H1 (cell line): Measurements from ENCODE around the gene RAB11B. TPM values are rescaled to one million over a fixed set of nuclear protein-coding genes. Genes with fewer than 3 reads are reported as not detected.
"Not testable (repeated sequence)": the region's sequence is repeated elsewhere in the genome, so short reads cannot be mapped to it uniquely, and the experiment has no call there.

Experiments
- CTCF ChIA-PET: fragments of 300-600 bp; sonication (Branson Sonifier 250); formaldehyde crosslinking; loops from one replicate; lab custom pipeline; 2021; ENCODE audit not compliant: partially characterized antibody; lab: Charles Lee
- POLR2A ChIA-PET: fragments of 300-600 bp; sonication (Branson Sonifier 250); formaldehyde crosslinking; loops from one replicate; lab custom pipeline; 2021; ENCODE audit warnings: inconsistent platforms; ENCODE audit not compliant: partially characterized antibody; lab: Charles Lee
- DNase-seq, 2 experiments: peaks; one replicate each; pipeline versions ENCODE4 v3.0.0 to v3.0.0-alpha.2; 2010 to 2022; ENCODE audit warnings: low spot score in 2 of 2, low read depth in 1 of 2, mixed read lengths in 1 of 2
- FAIRE-seq: peaks from 2 replicates; lab custom pipeline; 2011; peaks lifted over from hg19 to GRCh38; lab: Jason Lieb, UNC
- H2AFZ ChIP-seq: 2 replicates; pipeline ENCODE4 v1.8.1; 2012; ENCODE audit warnings: low read length, inconsistent platforms
- H2AK5ac ChIP-seq: 2 replicates; pipeline ENCODE4 v1.6.1; 2013; ENCODE audit warnings: low read depth, low read length
- H2BK120ac ChIP-seq: replicated peaks from 2 replicates; pipeline ENCODE3; 2013; ENCODE audit warnings: low read depth, low read length, inconsistent platforms
- H2BK12ac ChIP-seq: 2 replicates; pipeline ENCODE4 v1.6.1; 2013; ENCODE audit warnings: low read depth, low read length
- H2BK15ac ChIP-seq: 2 replicates; pipeline ENCODE4 v1.6.1; 2013; ENCODE audit warnings: low read length
- H2BK20ac ChIP-seq: 2 replicates; pipeline ENCODE4 v1.6.1; 2013; ENCODE audit warnings: low read length
- H2BK5ac ChIP-seq: 2 replicates; pipeline ENCODE4 v1.6.1; 2013; ENCODE audit warnings: low read depth, low read length
- H3K14ac ChIP-seq: 2 replicates; pipeline ENCODE4 v1.6.1; 2013; ENCODE audit warnings: inconsistent platforms; ENCODE audit not compliant: insufficient read length
- H3K18ac ChIP-seq: 2 replicates; pipeline ENCODE4 v1.6.1; 2013; ENCODE audit warnings: low read length; ENCODE audit errors: extremely low read depth
- H3K23ac ChIP-seq: 2 replicates; pipeline ENCODE4 v1.6.1; 2013; ENCODE audit warnings: inconsistent platforms; ENCODE audit not compliant: insufficient read length
- H3K23me2 ChIP-seq: 2 replicates; pipeline ENCODE4 v1.6.1; 2013; ENCODE audit warnings: low read depth, low read length
- H3K27ac ChIP-seq: 2 replicates; pipeline ENCODE4 v1.6.1; 2011; ENCODE audit warnings: low read depth, low read length, inconsistent platforms
- H3K27me3 ChIP-seq, 4 experiments: replicated peaks in 1 of 4; 1 replicate in 1 of 4; 2 replicates in 3 of 4; pipeline versions ENCODE4 v1.6.1 to v1.8.1; 2011 to 2013; ENCODE audit warnings: low read length in 3 of 4, mild to moderate bottlenecking in 3 of 4, inconsistent platforms in 2 of 4, mixed read lengths in 2 of 4, moderate library complexity in 1 of 4; ENCODE audit not compliant: control insufficient read depth in 3 of 4, insufficient read depth in 3 of 4; ENCODE audit errors: extremely low read depth in 1 of 4
- H3K36me3 ChIP-seq, 4 experiments: 2 replicates each; pipeline versions ENCODE4 v1.6.1 to v1.8.1; 2011 to 2013; ENCODE audit warnings: mild to moderate bottlenecking in 4 of 4, low read length in 3 of 4, moderate library complexity in 2 of 4, control low read depth in 1 of 4, inconsistent platforms in 1 of 4; ENCODE audit not compliant: insufficient read depth in 4 of 4, control insufficient read depth in 2 of 4
- H3K4ac ChIP-seq: replicated peaks from 2 replicates; pipeline ENCODE3; 2013; ENCODE audit warnings: low read length, low read depth, mixed read lengths, inconsistent platforms; ENCODE audit not compliant: insufficient read length
- H3K4me1 ChIP-seq, 4 experiments: replicated peaks in 1 of 4; 1 replicate in 1 of 4; 2 replicates in 3 of 4; pipeline versions ENCODE4 v1.6.1 to v1.8.1; 2011 to 2013; ENCODE audit warnings: low read length in 3 of 4, inconsistent platforms in 2 of 4, mixed read lengths in 1 of 4; ENCODE audit not compliant: insufficient read depth in 4 of 4, control insufficient read depth in 3 of 4
- H3K4me2 ChIP-seq, 2 experiments: 2 replicates each; pipeline versions ENCODE4 v1.6.1 to v1.8.1; 2011 to 2013; ENCODE audit warnings: low read depth in 2 of 2, low read length in 2 of 2, control low read depth in 1 of 2, inconsistent platforms in 1 of 2, mild to moderate bottlenecking in 1 of 2; ENCODE audit not compliant: insufficient read depth in 1 of 2
- H3K4me3 ChIP-seq, 4 experiments: fragments of 200-600, 300-600 bp in 1 of 4; sonication (generic), shearing (Covaris generic), sonication (Bioruptor Twin) in 1 of 4; 2 replicates each; pipeline versions ENCODE4 v1.5.1 to v1.8.1; 2011 to 2016; ENCODE audit warnings: low read length in 4 of 4, low read depth in 3 of 4, control low read depth in 2 of 4, inconsistent platforms in 2 of 4, mild to moderate bottlenecking in 2 of 4, mixed read lengths in 1 of 4, moderate library complexity in 1 of 4; ENCODE audit not compliant: insufficient read depth in 2 of 4; ENCODE audit errors: extremely low read depth in 1 of 4
- H3K56ac ChIP-seq: replicated peaks from 2 replicates; pipeline ENCODE3; 2013; ENCODE audit warnings: low read depth, mild to moderate bottlenecking, mixed read lengths, low read length, inconsistent platforms; ENCODE audit not compliant: insufficient read length
- H3K79me1 ChIP-seq: 2 replicates; pipeline ENCODE4 v1.6.1; 2013; ENCODE audit warnings: low read depth, low read length, control low read depth
- H3K79me2 ChIP-seq, 2 experiments: 2 replicates each; pipeline versions ENCODE4 v1.6.1 to v1.8.1; 2012 to 2013; ENCODE audit warnings: low read length in 2 of 2, mild to moderate bottlenecking in 2 of 2, inconsistent platforms in 1 of 2; ENCODE audit not compliant: insufficient read depth in 2 of 2, control insufficient read depth in 1 of 2
- H3K9ac ChIP-seq, 4 experiments: replicated peaks in 1 of 4; 1 replicate in 1 of 4; 2 replicates in 3 of 4; pipeline versions ENCODE4 v1.6.1 to v1.8.1; 2011 to 2013; ENCODE audit warnings: low read depth in 3 of 4, low read length in 3 of 4, control low read depth in 2 of 4, mild to moderate bottlenecking in 2 of 4, moderate library complexity in 2 of 4, inconsistent platforms in 1 of 4; ENCODE audit errors: extremely low read depth in 1 of 4
- H3K9me3 ChIP-seq, 2 experiments: 2 replicates each; pipeline versions ENCODE4 v1.6.1 to v1.8.1; 2012 to 2013; ENCODE audit warnings: mild to moderate bottlenecking in 2 of 2, moderate library complexity in 2 of 2, control low read depth in 1 of 2, inconsistent platforms in 1 of 2, low read depth in 1 of 2, low read length in 1 of 2, mixed read lengths in 1 of 2; ENCODE audit not compliant: insufficient read depth in 2 of 2
- H4K20me1 ChIP-seq, 2 experiments: replicated peaks in 1 of 2; 2 replicates each; pipeline versions ENCODE3 to v1.8.1; 2011 to 2013; ENCODE audit warnings: inconsistent platforms in 2 of 2, low read length in 2 of 2, mild to moderate bottlenecking in 1 of 2; ENCODE audit not compliant: insufficient read depth in 2 of 2, control insufficient read depth in 1 of 2
- H4K5ac ChIP-seq: 2 replicates; pipeline ENCODE4 v1.6.1; 2013; ENCODE audit warnings: low read length, low read depth, mixed read lengths, inconsistent platforms; ENCODE audit not compliant: insufficient read length
- H4K8ac ChIP-seq: 2 replicates; pipeline ENCODE4 v1.8.0; 2013; ENCODE audit warnings: mild to moderate bottlenecking, moderate library complexity, low read length, inconsistent platforms; ENCODE audit not compliant: insufficient read depth; ENCODE audit errors: extremely low read depth
- H4K91ac ChIP-seq: replicated peaks from 2 replicates; pipeline ENCODE3; 2013; ENCODE audit warnings: low read length, mixed read lengths, inconsistent platforms; ENCODE audit not compliant: insufficient read length
- WGBS, 2 experiments: shearing (Covaris generic) in 1 of 2; methylation state at CpG; one replicate each; pipeline versions ENCODE4 v1.1.6 to v1.1.7; 2013 to 2015; ENCODE audit warnings: low lambda C conversion rate in 2 of 2, mixed read lengths in 2 of 2, inconsistent platforms in 1 of 2, low coverage in 1 of 2, missing lambda C conversion rate in 1 of 2; ENCODE audit not compliant: insufficient replicate concordance in 2 of 2, insufficient coverage in 1 of 2, insufficient read length in 1 of 2; ENCODE audit errors: extremely low coverage in 1 of 2, missing lambda C conversion rate in 1 of 2; 5-methylcytosine and 5-hydroxymethylcytosine counted together
- polyA plus RNA-seq, 7 experiments: library from polyadenylated mRNA; depleted of rRNA in 3 of 7; stranded (reverse) in 5 of 7; unstranded in 2 of 7; fragments of >200 nt in 5 of 7; fragments of 200-250 nt in 2 of 7; gene quantifications; 1 replicate in 5 of 7; 2 replicates in 1 of 7; 4 replicates in 1 of 7; pipeline versions ENCODE4 v1.2.1 to v1.2.3, GENCODE V29; 2011 to 2013; ENCODE audit warnings: missing spikeins in 2 of 7, mixed read lengths in 2 of 7
- total RNA-seq: library from RNA; stranded (reverse); fragmentation: NEBNext Ultra II Directional; extraction: Animal tissue kit (Norgen Biotek cat#: 25700); gene quantifications from 2 replicates; pipeline ENCODE4 v1.2.1, GENCODE V29; 2021

Gene RAB11B
- total and polyA plus RNA-seq, 2 of the 8 experiments (the other 6 are each of a cell fraction or from before 2014, with no cell fraction given): 50.2 to 85.8 TPM

- not testable (repeated sequence) for H3K27ac ChIP-seq, H3K4ac ChIP-seq, H3K9me3 ChIP-seq, FAIRE-seq, H2BK12ac ChIP-seq, H3K56ac ChIP-seq, H3K79me2 ChIP-seq, DNase-seq, H2AK5ac ChIP-seq, H3K14ac ChIP-seq, H3K4me3 ChIP-seq, H2AFZ ChIP-seq, H4K20me1 ChIP-seq, H3K9ac ChIP-seq, H3K79me1 ChIP-seq, H3K23ac ChIP-seq, H4K5ac ChIP-seq, H3K23me2 ChIP-seq, H3K27me3 ChIP-seq, H2BK15ac ChIP-seq, H4K8ac ChIP-seq, H2BK5ac ChIP-seq, H2BK20ac ChIP-seq, H2BK120ac ChIP-seq, H3K36me3 ChIP-seq, H3K4me1 ChIP-seq, H4K91ac ChIP-seq, H3K18ac ChIP-seq
- CTCF ChIA-PET: interaction anchor here (0.6 to 4.9 kb wide), 7 partner anchors 16 to 202 kb away, joined by 3 to 23 read pairs (median 5); no protein-coding TSS in a partner anchor
- 94% methylated on average over 13 of the region's 13 CpGs; no CpG with 5 or more reads in 1 of the 2 experiments for WGBS, 2 experiments
- H3K4me2 ChIP-seq: 0 out of 4 replicates have a peak overlapping the region, but pooled peaks of 1 of the 2 experiments have one; percentile 51
- POLR2A ChIA-PET: interaction anchor here (0.8 to 3.9 kb wide), 7 partner anchors 12 to 64 kb away, joined by 3 to 25 read pairs (median 5); partner anchors contain the start of genes RAB11B and RPS28
Observed at GRCh38 chr19:8379156-8379891, 10.8 kb upstream of the RAB11B start.
